Measurements from ENCODE around the gene NHS.

NHS gene

DNA sequence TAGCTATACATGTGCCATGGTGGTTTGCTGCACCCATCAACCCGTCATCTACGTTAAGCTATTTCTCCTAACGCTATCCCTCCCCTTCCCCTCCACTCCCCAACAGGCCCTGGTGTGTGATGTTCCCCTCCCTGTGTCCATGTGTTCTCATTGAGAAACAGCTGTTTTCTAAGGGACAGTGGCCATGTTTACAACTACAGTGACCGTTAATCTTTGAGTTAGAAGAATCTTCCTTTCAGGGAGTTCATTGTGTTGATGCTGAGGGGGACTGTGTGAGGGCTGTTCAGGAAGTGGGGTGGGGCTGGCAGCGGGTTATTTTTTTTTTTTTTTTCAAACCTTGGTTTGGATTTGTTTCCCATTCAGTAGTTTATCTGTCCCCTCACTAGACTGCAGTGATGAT, 179.9 kb downstream of the NHS start:
- no peak overlapping the region for H3K27ac ChIP-seq
- TF ChIP-seq, protein P1, sequence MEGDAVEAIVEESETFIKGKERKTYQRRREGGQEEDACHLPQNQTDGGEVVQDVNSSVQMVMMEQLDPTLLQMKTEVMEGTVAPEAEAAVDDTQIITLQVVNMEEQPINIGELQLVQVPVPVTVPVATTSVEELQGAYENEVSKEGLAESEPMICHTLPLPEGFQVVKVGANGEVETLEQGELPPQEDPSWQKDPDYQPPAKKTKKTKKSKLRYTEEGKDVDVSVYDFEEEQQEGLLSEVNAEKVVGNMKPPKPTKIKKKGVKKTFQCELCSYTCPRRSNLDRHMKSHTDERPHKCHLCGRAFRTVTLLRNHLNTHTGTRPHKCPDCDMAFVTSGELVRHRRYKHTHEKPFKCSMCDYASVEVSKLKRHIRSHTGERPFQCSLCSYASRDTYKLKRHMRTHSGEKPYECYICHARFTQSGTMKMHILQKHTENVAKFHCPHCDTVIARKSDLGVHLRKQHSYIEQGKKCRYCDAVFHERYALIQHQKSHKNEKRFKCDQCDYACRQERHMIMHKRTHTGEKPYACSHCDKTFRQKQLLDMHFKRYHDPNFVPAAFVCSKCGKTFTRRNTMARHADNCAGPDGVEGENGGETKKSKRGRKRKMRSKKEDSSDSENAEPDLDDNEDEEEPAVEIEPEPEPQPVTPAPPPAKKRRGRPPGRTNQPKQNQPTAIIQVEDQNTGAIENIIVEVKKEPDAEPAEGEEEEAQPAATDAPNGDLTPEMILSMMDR (conservative IDR thresholded peaks at IDR 0.05), result no peak

DNA sequence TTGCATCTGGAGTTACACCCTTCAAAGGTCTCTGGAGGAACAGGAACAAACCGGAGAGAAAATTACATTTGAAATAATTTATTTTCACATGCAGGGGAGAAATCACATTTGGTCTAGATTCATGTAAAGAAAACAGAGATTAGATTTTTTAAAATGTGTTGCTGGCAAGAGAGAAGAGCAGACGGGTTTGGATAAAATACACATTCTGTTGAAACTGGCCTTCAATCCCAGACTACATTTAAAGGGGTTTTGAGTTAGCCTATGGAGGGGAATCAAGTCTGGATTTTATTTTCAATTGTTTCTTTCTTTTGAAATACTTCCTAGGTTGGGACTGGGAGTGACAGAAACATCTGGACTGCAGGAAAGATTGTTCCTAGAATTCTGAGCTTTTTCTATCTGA, 180.8 kb downstream of the NHS start:
- TF ChIP-seq, protein P1 (conservative IDR thresholded peaks at IDR 0.05), result no peak
- H3K27ac ChIP-seq, result no peak overlapping the region

DNA sequence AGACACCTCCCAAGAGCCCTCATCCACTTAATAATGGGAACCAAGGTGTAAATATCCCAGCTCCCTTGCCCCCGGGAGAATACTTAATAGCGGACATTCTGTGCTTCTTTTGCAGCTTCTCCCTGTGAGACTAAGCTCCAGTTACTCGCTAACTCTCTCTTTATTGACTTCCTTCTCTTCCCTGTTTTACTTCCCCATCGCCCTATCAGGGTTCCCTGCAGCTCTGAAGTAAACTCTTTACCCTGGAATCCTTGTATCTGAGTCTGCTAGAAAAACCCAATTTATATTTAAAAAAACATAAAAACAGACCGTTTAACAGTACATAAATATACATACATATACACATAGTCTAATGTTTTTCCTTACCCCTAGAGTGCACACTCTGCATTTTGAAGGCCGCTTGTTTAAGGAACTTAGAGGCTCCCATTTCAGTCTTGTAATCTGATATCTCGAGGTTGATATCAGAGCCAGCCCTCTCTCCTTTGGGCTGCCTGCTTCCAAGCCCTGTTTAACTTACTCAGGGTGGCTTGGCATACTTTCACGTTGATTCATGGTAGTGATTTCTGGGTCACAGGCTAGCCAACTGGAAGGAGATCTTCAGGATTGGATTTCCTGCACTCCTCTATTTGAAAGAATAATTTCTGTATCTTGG, 184.9 kb downstream of the NHS start:
- TF ChIP-seq, protein P1 (conservative IDR thresholded peaks at IDR 0.05), result no peak
- no peak overlapping the region for H3K27ac ChIP-seq

DNA sequence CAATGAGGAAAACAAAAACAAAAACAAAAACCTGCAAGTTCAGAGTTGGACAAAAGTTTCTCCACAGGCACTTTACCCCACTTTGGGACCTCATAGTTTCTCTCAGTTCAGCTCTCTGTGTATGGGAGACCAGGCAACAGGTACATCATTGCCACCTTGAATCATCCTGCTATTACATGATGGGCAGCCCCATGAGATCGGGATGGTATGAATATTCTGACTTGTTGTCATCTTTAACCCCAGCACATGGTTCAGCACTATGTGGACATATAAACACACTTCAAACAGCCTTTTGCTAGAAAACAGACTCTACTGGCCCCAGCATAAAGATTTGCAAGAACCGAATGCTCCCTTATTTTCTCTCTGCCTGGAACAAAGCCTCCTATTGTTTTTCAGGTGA, 185.4 kb downstream of the NHS start:
- H3K27ac ChIP-seq, result no peak overlapping the region
- TF ChIP-seq, protein P1 (conservative IDR thresholded peaks at IDR 0.05), result no peak

DNA sequence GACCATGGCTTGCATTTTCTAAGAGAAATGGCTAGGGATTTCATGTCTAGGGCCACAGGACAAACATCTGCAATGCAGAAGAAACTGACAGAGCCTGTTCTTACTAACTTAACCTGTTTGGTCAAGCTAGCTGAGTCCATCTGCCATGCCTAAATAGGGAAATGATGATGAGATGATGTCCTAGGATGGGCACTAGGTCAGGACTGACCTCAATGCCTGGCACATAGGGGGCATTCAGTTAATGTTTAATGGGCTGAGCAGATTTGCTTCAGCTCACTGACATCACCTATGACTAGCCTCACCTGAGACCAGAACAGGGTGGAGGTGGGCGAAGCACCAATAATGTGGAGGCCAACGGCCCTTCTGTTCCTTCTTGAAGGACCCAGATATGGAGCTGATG, 188.1 kb downstream of the NHS start:
- H3K27ac ChIP-seq, result no peak overlapping the region
- TF ChIP-seq, protein P1 (conservative IDR thresholded peaks at IDR 0.05), result no peak

DNA sequence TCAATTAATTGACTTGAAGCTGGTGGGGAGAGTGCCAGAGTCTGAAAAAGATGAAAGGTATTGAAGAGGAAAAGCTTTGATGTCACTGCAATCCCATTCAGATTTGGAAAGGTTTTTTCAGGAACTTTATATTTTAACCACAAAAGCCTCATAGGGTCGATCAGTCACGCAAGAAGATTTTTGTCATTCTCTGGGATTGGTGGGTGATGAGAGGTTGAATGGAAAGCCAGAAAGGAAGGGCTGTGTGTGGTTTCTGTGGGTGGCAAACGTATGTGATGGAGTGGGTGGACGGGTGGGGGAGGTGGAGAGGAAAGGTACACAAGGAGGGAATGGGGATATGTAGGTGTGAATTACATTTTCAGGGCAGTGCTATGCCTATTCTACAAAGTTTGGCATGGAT, 188.5 kb downstream of the NHS start:
- no peak overlapping the region for H3K27ac ChIP-seq
- TF ChIP-seq, protein P1 (conservative IDR thresholded peaks at IDR 0.05), result no peak

DNA sequence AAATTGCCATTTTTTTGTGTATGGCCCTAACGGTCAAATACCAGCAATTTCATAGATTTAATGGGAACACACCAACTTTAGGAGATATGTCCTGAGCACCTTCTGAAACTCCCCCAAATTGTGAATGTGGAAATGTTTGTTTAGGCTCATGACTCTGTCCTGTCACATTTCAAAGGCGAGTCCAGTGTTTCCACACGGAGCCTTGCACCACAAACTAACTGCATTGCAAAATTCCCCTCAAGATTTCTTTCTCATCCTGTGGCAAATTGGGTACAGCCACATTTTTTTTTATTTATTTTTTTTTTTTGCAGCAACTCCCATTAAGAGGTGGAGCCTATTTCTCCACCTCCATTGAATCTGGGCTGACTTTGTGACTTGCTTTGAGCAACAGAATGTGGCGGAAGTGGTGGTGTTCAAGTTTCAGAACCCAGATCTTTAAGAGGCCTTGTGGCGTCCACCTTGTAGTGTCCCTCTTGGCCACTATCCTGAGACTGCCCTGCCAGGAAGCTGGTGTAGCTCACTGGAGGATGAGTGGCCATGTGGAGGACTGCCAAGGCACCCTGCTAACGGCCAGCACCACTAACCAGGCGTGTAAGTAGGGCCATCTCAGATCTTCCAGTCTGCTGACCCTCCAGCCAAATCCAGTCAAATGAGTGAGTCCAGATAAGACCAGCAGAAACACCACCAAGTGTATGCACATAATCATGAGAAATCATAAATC, 189.8 kb downstream of the NHS start:
- no peak overlapping the region for H3K27ac ChIP-seq
- TF ChIP-seq, protein P1 (conservative IDR thresholded peaks at IDR 0.05), result no peak
